Upper lobe of right lung (tissue), 1 donor: ENCODE measurements around the gene AP1M1. TPM values are rescaled to one million over a fixed set of nuclear protein-coding genes. Genes with fewer than 3 reads are reported as not detected.
A peak's percentile ranks its signal among the peaks of the same experiment; 100 is the strongest.

Experiments used
- ATAC-seq: fragments of 200-7000 bp; cut with Tn5 transposase; one replicate; pipeline ENCODE4 v1.9.1; 2020; ENCODE audit warnings: mild to moderate bottlenecking, moderate library complexity
- DNase-seq: peaks from one replicate; pipeline ENCODE4 v3.0.0-alpha.2; 2020
- H3K27ac ChIP-seq: fragments of 200-600 bp; one replicate; pipeline ENCODE4 v1.8.0; 2022
- H3K27me3 ChIP-seq: fragments of 200-600 bp; one replicate; pipeline ENCODE4 v1.8.0; 2022; ENCODE audit warnings: mild to moderate bottlenecking
- H3K36me3 ChIP-seq: fragments of 200-600 bp; one replicate; pipeline ENCODE4 v1.8.0; 2022
- H3K4me1 ChIP-seq: fragments of 200-600 bp; one replicate; pipeline ENCODE4 v1.8.0; 2022
- H3K4me3 ChIP-seq: fragments of 200-600 bp; one replicate; pipeline ENCODE4 v1.8.0; 2022; ENCODE audit warnings: mild to moderate bottlenecking
- H3K9me3 ChIP-seq: fragments of 200-600 bp; one replicate; pipeline ENCODE4 v1.8.0; 2022
- CTCF ChIP-seq: fragments of 200-600 bp; IDR thresholded peaks from one replicate; pipeline ENCODE4 v1.8.0; 2022; ENCODE audit warnings: antibody characterized with exemption
- intact Hi-C: fragments of 100-400 bp; cut with DNase I; formaldehyde crosslinking; loops from one replicate; pipeline ENCODE4 v1.11.0; 2022
- total RNA-seq: library from RNA; stranded (reverse); fragmentation: NEBNext Ultra II Directional; extraction: Animal tissue kit (Norgen Biotek cat#: 25700); gene quantifications from one replicate; pipeline ENCODE4 v1.2.1, GENCODE V29; 2021
- donor health status: DM: no; HTN: yes; CAD: no; lungs with severe emphysema.

Gene AP1M1
- total RNA-seq, 1 donor from 2014 or later = 72.1 TPM

DNA sequence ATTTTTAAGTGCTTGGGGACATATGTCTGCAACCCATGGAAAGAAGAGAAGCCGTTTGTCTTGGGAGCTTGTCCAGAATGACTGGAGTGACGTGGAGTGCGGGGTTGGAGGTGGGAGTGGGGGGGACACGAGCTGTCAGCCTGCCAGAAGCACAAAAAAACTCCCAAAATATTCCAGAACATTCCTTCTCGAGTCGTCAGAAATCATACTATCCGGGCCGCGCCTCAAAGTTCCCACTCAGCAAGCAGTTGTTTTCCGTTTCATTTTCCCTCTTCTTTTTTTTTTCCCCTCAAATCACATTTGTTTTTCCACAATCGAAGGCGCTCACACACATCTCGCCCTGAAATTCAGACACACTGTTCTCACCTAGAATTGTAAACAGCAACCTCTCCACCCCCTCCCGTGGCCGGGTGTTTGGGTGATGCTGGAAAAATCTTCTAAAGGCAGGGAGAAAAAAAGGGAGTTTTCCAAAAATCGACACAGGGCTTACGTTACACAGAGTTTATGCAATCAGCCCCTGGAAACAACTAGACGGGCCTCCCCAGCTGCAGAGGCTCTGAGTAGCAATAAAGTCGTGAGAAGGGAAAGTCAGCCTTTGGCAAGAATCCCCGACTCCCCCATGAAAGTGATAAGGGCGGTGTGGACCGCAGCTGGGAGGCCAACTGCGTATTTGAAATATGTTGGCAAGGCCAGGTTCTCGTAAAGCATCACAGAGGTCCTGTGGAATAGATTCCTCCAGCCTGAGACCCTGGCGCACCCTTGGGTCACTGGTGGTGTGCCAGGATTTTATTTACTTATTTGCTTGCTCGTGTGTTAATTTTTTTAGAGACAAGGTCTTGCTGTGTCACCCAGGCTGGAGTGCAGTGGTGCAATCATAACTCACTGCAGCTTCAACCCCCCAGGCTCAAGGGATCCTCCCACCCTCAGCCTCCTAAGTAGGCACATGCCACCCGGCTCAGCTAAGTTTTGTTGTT lies 95.7 kb downstream of the AP1M1 start:
- TF ChIP-seq CTCF = no peak
- intact Hi-C loops = no loop called here
- DNase-seq = peak; percentile 68

GRCh38 chr19:16295057-16295456 lies 97.3 kb downstream of the AP1M1 start:
- H3K4me3 ChIP-seq = no peak overlapping the region
- H3K9me3 ChIP-seq = no peaks in the 10 kb centered on the region
- DNase-seq (no peak), ATAC-seq (no peak)
- no peak overlapping the region for H3K27ac ChIP-seq
- H3K4me1 ChIP-seq = no peaks in the 10 kb centered on the region
- H3K27me3 ChIP-seq = no peaks in the 10 kb centered on the region
- intact Hi-C loops = no loop called here
- TF ChIP-seq CTCF = no peak
- H3K36me3 ChIP-seq = no peaks in the 10 kb centered on the region

More for the DNA sequence above, 95.7 kb downstream of the AP1M1 start:
- Histone ChIP-seq H3K4me1 (no peaks in the 10 kb centered on the region), H3K4me3 (peak overlapping the region; percentile 37), H3K36me3 (no peaks in the 10 kb centered on the region), H3K9me3 (no peaks in the 10 kb centered on the region), H3K27me3 (no peaks in the 10 kb centered on the region), H3K27ac (peak overlapping the region; percentile 88)
- peak; percentile 66 for ATAC-seq

Other genes with a start within 250 kb of the AP1M1 start
- gene OR10H4, start 248.9 kb upstream of the AP1M1 start, total RNA-seq = not detected
- gene TPM4, start 121.4 kb upstream of the AP1M1 start, total RNA-seq = 386 TPM
- 101 TPM for gene RAB8A, start 86.0 kb upstream of the AP1M1 start, total RNA-seq
- gene HSH2D, start 54.2 kb upstream of the AP1M1 start, total RNA-seq = 6.0 TPM
- gene CIB3, start 24.4 kb upstream of the AP1M1 start, total RNA-seq = not detected
- gene FAM32A, start 12.5 kb upstream of the AP1M1 start, total RNA-seq = 56.4 TPM
- gene KLF2, start 126.9 kb downstream of the AP1M1 start, total RNA-seq = 198 TPM